HG03045 (cell line): ENCODE measurements around the gene ARL6IP6.

ENCODE experiments used
- ATAC-seq: cut with Tn5 transposase; IDR thresholded peaks from one replicate; pipeline ENCODE4 v1.9.1; 2021; ENCODE audit warnings: mild to moderate bottlenecking, moderate library complexity; ENCODE audit not compliant: unreplicated experiment

Gene ARL6IP6

GRCh38 chr2:152792974-152793373 lies 74.6 kb downstream of the ARL6IP6 start:
- no peak for ATAC-seq

GRCh38 chr2:152796941-152797340 lies 78.5 kb downstream of the ARL6IP6 start:
- ATAC-seq, result no peak

GRCh38 chr2:152804687-152805408 lies 86.4 kb downstream of the ARL6IP6 start:
- no peak for ATAC-seq

GRCh38 chr2:152811916-152812315 lies 93.5 kb downstream of the ARL6IP6 start:
- ATAC-seq, result no peak
